Esophagus squamous epithelium (tissue), 5 donors: ENCODE data around the gene NXT1. TPM values are rescaled to one million over a fixed set of nuclear protein-coding genes. Genes with fewer than 3 reads are reported as not detected.

ENCODE experiments used
- DNase-seq: peaks from one replicate; lab custom pipeline; 2025; lab: John Stamatoyannopoulos, UW
- H3K27ac ChIP-seq, 4 donors: fragments of 200-600 bp; sonication (generic); one replicate each; pipeline ENCODE4 v1.5.1; 2016 to 2019; ENCODE audit warnings: mild to moderate bottlenecking in 1 of 4
- H3K27me3 ChIP-seq, 4 donors: fragments of 200-600 bp; sonication (generic); 1 replicate in 3 of 4; 2 replicates in 1 of 4; pipeline versions ENCODE4 v1.5.1 to v1.6.0; 2017 to 2021; ENCODE audit warnings: antibody characterized with exemption in 1 of 4
- H3K36me3 ChIP-seq, 3 donors: fragments of 200-600 bp; sonication (generic); one replicate each; pipeline ENCODE4 v1.5.1; 2016 to 2019
- H3K4me1 ChIP-seq, 3 donors: fragments of 200-600 bp; sonication (generic); one replicate each; pipeline ENCODE4 v1.5.1; 2017 to 2019
- H3K4me3 ChIP-seq, 4 donors: fragments of 200-600 bp; sonication (generic); 1 replicate in 3 of 4; 2 replicates in 1 of 4; pipeline ENCODE4 v1.5.1; 2016 to 2019; ENCODE audit warnings: mild to moderate bottlenecking in 2 of 4, moderate library complexity in 1 of 4
- H3K9me3 ChIP-seq, 3 donors: fragments of 200-600 bp; sonication (generic); one replicate each; pipeline ENCODE4 v1.5.1; 2016 to 2019
- POLR2A ChIP-seq, 4 donors: fragments of 450-650 bp; IDR thresholded peaks; one replicate each; pipeline ENCODE4 v1.6.1; 2017; ENCODE audit warnings: antibody characterized with exemption in 4 of 4, mild to moderate bottlenecking in 4 of 4, moderate library complexity in 3 of 4
- WGBS, 2 donors: methylation state at CpG; one replicate each; pipeline ENCODE4 v1.1.5; 2018; 5-methylcytosine and 5-hydroxymethylcytosine counted together
- intact Hi-C: fragments of 100-400 bp; cut with DNase I; formaldehyde crosslinking; loops from one replicate; pipeline ENCODE4 v1.15.0; 2022
- total RNA-seq, 4 donors: library from RNA; depleted of rRNA; stranded (reverse); fragments of >200 nt; gene quantifications; one replicate each; pipeline ENCODE4 v1.1.0, GENCODE V29; 2016
- TF ChIP-seq, protein P1 (sequence below), 6 experiments: fragments of 450-650 bp in 4 of 6; fragments of 200-600 bp in 2 of 6; sonication (generic) in 2 of 6; IDR thresholded peaks; one replicate each; pipeline ENCODE4 v1.5.1; 2016 to 2019; ENCODE audit warnings: antibody characterized with exemption in 6 of 6, mild to moderate bottlenecking in 4 of 6, moderate library complexity in 4 of 6
- donor health status: DM: yes; HTN: yes; CAD: no.

Gene NXT1
- total RNA-seq, 4 donors from 2014 or later: 21.3 to 43.0 (median 38.0) TPM

GRCh38 chr20:23339986-23340385 lies 10.6 kb upstream of the NXT1 start:
- 72% methylated on average over 5 of the region's 13 CpGs; no CpG with 5 or more reads in 1 of the 2 donors for WGBS, 2 donors

GRCh38 chr20:23340524-23340923 lies 10.1 kb upstream of the NXT1 start:
- Histone ChIP-seq H3K27me3 (peaks cover 0 to 10% (median 0%) of the 10 kb centered on the region in 4 donors), H3K4me1 (peaks cover 0 to 8% (median 0%) of the 10 kb centered on the region in 3 donors), H3K9me3 (no peaks in the 10 kb centered on the region), H3K36me3 (no peaks in the 10 kb centered on the region), H3K27ac (no peak overlapping the region), H3K4me3 (no peak overlapping the region)
- DNase-seq: no peak
- 30 to 31% methylated on average over 6 to 9 of the region's 9 CpGs for WGBS, 2 donors
- intact Hi-C loops: loop anchor here (10.0 kb wide), 1 partner anchor 306 kb away; the partner anchor contains the start of gene SSTR4
- TF ChIP-seq, protein P1, sequence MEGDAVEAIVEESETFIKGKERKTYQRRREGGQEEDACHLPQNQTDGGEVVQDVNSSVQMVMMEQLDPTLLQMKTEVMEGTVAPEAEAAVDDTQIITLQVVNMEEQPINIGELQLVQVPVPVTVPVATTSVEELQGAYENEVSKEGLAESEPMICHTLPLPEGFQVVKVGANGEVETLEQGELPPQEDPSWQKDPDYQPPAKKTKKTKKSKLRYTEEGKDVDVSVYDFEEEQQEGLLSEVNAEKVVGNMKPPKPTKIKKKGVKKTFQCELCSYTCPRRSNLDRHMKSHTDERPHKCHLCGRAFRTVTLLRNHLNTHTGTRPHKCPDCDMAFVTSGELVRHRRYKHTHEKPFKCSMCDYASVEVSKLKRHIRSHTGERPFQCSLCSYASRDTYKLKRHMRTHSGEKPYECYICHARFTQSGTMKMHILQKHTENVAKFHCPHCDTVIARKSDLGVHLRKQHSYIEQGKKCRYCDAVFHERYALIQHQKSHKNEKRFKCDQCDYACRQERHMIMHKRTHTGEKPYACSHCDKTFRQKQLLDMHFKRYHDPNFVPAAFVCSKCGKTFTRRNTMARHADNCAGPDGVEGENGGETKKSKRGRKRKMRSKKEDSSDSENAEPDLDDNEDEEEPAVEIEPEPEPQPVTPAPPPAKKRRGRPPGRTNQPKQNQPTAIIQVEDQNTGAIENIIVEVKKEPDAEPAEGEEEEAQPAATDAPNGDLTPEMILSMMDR (IDR thresholded peaks at IDR 0.05): peak; percentile 25 to 78 (median 64)
- no peak for TF ChIP-seq POLR2A (IDR thresholded peaks at IDR 0.05)

More at GRCh38 chr20:23339986-23340385, 10.6 kb upstream of the NXT1 start:
- TF ChIP-seq POLR2A (IDR thresholded peaks at IDR 0.05): no peak
- TF ChIP-seq, protein P1 (IDR thresholded peaks at IDR 0.05): no peak
- no peak overlapping the region for H3K27ac ChIP-seq
- H3K36me3 ChIP-seq: no peaks in the 10 kb centered on the region
- no peak overlapping the region for H3K4me3 ChIP-seq
- peaks cover 0 to 8% (median 0%) of the 10 kb centered on the region in 3 donors for H3K4me1 ChIP-seq
- peaks cover 0 to 10% (median 0%) of the 10 kb centered on the region in 4 donors for H3K27me3 ChIP-seq
- H3K9me3 ChIP-seq: no peaks in the 10 kb centered on the region
- no peak for DNase-seq
- intact Hi-C loops: loop anchor here (10.0 kb wide), 2 partner anchors 305 to 645 kb away; partner anchors contain the start of gene SSTR4

DNA sequence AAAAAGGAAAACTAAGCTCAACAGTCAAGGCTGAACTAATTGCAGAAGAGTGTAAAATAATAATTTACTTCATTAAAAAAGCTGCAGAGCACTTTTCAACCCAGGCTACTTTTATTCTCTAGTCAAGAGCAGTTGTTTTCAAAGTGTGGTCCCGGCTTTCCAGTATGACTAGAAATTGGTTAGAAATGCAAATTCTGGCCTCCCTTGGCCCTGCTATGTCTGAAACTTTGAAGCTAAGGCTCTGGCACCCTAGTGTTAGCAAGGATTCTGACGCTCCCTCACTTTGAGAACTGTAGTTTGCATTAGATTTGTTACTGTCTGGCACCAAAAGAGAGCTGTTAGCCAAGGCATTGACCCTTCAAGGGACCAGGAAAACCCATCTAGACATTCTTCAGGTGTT lies 9.5 kb upstream of the NXT1 start:
- DNase-seq: no peak
- WGBS, 2 donors: 55 to 75% methylated on average over 2 of the region's 2 CpGs
- Histone ChIP-seq H3K9me3 (no peaks in the 10 kb centered on the region), H3K4me3 (no peak overlapping the region), H3K27ac (no peak overlapping the region), H3K4me1 (peaks cover 0 to 8% (median 0%) of the 10 kb centered on the region in 3 donors), H3K27me3 (peaks cover 0 to 10% (median 0%) of the 10 kb centered on the region in 4 donors), H3K36me3 (no peaks in the 10 kb centered on the region)
- intact Hi-C loops: loop anchor here (10.0 kb wide), 1 partner anchor 306 kb away; the partner anchor contains the start of gene SSTR4
- TF ChIP-seq, protein P1 (IDR thresholded peaks at IDR 0.05): no peak
- no peak for TF ChIP-seq POLR2A (IDR thresholded peaks at IDR 0.05)

- H3K27ac ChIP-seq: no peak overlapping the region
- no peak for DNase-seq
- intact Hi-C loops: loop anchor here (10.0 kb wide), 1 partner anchor 309 kb away; the partner anchor contains the start of gene SSTR4
- 90 to 95% methylated on average over 1 of the region's 1 CpG for WGBS, 2 donors
- no peaks in the 10 kb centered on the region for H3K36me3 ChIP-seq
- no peak overlapping the region for H3K4me3 ChIP-seq
- no peaks in the 10 kb centered on the region for H3K9me3 ChIP-seq
- H3K4me1 ChIP-seq: peaks cover 0 to 12% (median 0%) of the 10 kb centered on the region in 3 donors
- peaks cover 0 to 10% (median 0%) of the 10 kb centered on the region in 4 donors for H3K27me3 ChIP-seq
- TF ChIP-seq, protein P1 (IDR thresholded peaks at IDR 0.05): no peak
- TF ChIP-seq POLR2A (IDR thresholded peaks at IDR 0.05): no peak
Observed at GRCh38 chr20:23343590-23343989, 7.0 kb upstream of the NXT1 start.

- H3K4me3 ChIP-seq: no peak overlapping the region
- no peak for DNase-seq
- H3K36me3 ChIP-seq: no peaks in the 10 kb centered on the region
- peaks cover 0 to 10% (median 0%) of the 10 kb centered on the region in 4 donors for H3K27me3 ChIP-seq
- TF ChIP-seq POLR2A (IDR thresholded peaks at IDR 0.05): no peak
- TF ChIP-seq, protein P1 (IDR thresholded peaks at IDR 0.05): no peak
- no peaks in the 10 kb centered on the region for H3K9me3 ChIP-seq
- H3K4me1 ChIP-seq: peaks cover 3 to 20% (median 5%) of the 10 kb centered on the region in 3 donors
- WGBS, 2 donors: 44 to 64% methylated on average over 2 to 5 of the region's 5 CpGs
- no peak overlapping the region for H3K27ac ChIP-seq
- intact Hi-C loops: loop anchor here (10.0 kb wide), 1 partner anchor 310 kb away; the partner anchor contains the start of gene SSTR4
Observed at GRCh38 chr20:23344336-23344735, 6.3 kb upstream of the NXT1 start.
